Erythroblast (primary cell): ENCODE measurements around the gene PER1.
A peak's percentile ranks its signal among the peaks of the same experiment; 100 is the strongest.

Source experiments
- DNase-seq, 2 experiments: peaks; one replicate each; lab custom pipeline; 2025; lab: John Stamatoyannopoulos, UW
- GATA1 ChIP-seq: IDR thresholded peaks from 2 replicates; pipeline ENCODE4 v1.6.1; 2011; ENCODE audit warnings: low read depth, mild to moderate bottlenecking, control low read depth, low read length, moderate library complexity
- POLR2A ChIP-seq: IDR thresholded peaks from 2 replicates; pipeline ENCODE4 v1.6.1; 2011; ENCODE audit warnings: mild to moderate bottlenecking, low read length

The PER1 gene

GRCh38 chr17:8161289-8162232 lies 9.4 kb upstream of the PER1 start:
- no peak for TF ChIP-seq GATA1
- TF ChIP-seq POLR2A = no peak
- DNase-seq = no peak

- TF ChIP-seq POLR2A (no peak), GATA1 (no peak)
- no peak for DNase-seq
These were observed 8.6 kb upstream of the PER1 start for GRCh38 chr17:8160741-8161221.

- no peak for DNase-seq
- TF ChIP-seq GATA1 (no peak), POLR2A (no peak)
These were observed 8.0 kb upstream of the PER1 start for GRCh38 chr17:8160224-8160577.

- TF ChIP-seq GATA1 (no peak), POLR2A (no peak)
- DNase-seq = no peak
These were observed 7.4 kb upstream of the PER1 start for GRCh38 chr17:8159459-8160223.

- DNase-seq = no peak
These were observed 6.8 kb upstream of the PER1 start for GRCh38 chr17:8159032-8159400.

GRCh38 chr17:8158267-8159031 lies 6.2 kb upstream of the PER1 start:
- DNase-seq = peak; percentile 88 to 93

More at GRCh38 chr17:8159032-8159400, 6.8 kb upstream of the PER1 start:
- no peak for TF ChIP-seq GATA1
- no peak for TF ChIP-seq POLR2A

GRCh38 chr17:8156246-8156992 lies 4.2 kb upstream of the PER1 start:
- TF ChIP-seq POLR2A = peak; percentile 99
- no peak for TF ChIP-seq GATA1
- peak; percentile 100 for DNase-seq

More at GRCh38 chr17:8158267-8159031, 6.2 kb upstream of the PER1 start:
- TF ChIP-seq POLR2A = no peak
- no peak for TF ChIP-seq GATA1

- DNase-seq = no peak
- no peak for TF ChIP-seq POLR2A
- TF ChIP-seq GATA1 = no peak
These were observed 3.7 kb upstream of the PER1 start for GRCh38 chr17:8155996-8156245.

GRCh38 chr17:8155231-8155995 lies 3.2 kb upstream of the PER1 start:
- DNase-seq = peak in 1 of 2 experiments; percentile 60
- no peak for TF ChIP-seq POLR2A
- TF ChIP-seq GATA1 = no peak

- DNase-seq = peak in 1 of 2 experiments; percentile 53
- TF ChIP-seq POLR2A (peak; percentile 33), GATA1 (no peak)
These were observed 2.5 kb upstream of the PER1 start for GRCh38 chr17:8154608-8155155.

GRCh38 chr17:8153957-8154607 lies 1.9 kb upstream of the PER1 start:
- TF ChIP-seq POLR2A = peak; percentile 82
- no peak for TF ChIP-seq GATA1
- DNase-seq = peak; percentile 98 to 99

- no peak for TF ChIP-seq GATA1
- TF ChIP-seq POLR2A = no peak
- peak; percentile 63 to 70 for DNase-seq
These were observed 1.3 kb upstream of the PER1 start for GRCh38 chr17:8153525-8153956.
